Activated CD4-positive, CD25-positive, alpha-beta regulatory T cell treated with anti-CD3 and anti-CD28 coated beads, Interleukin-2, amount 50 U/mL, for 16 hours (primary cell): ENCODE measurements around the gene ENO2.
A peak's percentile ranks its signal among the peaks of the same experiment; 100 is the strongest.

ENCODE experiments used
- DNase-seq: peaks from one replicate; pipeline ENCODE4 v3.0.0-alpha.2; 2020; ENCODE audit warnings: low read depth, low spot score

The ENO2 gene

GRCh38 chr12:6932766-6933165 lies 18.4 kb downstream of the ENO2 start:
- no peak for DNase-seq

DNA sequence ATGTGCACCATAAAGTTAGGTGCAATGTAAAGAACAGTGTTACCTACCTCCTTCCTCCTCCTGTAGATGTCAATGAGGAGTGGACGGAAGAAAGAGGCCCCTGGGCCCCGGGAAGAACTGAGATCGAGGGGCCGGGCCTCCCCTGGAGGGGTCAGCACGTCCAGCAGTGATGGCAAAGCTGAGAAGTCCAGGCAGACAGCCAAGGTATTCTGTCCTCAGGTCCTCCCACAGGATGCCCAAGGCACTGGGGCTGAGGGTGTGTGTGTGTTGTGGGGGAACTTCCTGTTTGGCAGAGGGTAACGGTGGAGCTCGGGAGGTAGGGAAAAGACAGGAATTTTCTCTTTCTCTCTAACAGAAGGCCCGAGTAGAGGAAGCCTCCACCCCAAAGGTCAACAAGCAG lies 19.7 kb downstream of the ENO2 start:
- no peak for DNase-seq

DNA sequence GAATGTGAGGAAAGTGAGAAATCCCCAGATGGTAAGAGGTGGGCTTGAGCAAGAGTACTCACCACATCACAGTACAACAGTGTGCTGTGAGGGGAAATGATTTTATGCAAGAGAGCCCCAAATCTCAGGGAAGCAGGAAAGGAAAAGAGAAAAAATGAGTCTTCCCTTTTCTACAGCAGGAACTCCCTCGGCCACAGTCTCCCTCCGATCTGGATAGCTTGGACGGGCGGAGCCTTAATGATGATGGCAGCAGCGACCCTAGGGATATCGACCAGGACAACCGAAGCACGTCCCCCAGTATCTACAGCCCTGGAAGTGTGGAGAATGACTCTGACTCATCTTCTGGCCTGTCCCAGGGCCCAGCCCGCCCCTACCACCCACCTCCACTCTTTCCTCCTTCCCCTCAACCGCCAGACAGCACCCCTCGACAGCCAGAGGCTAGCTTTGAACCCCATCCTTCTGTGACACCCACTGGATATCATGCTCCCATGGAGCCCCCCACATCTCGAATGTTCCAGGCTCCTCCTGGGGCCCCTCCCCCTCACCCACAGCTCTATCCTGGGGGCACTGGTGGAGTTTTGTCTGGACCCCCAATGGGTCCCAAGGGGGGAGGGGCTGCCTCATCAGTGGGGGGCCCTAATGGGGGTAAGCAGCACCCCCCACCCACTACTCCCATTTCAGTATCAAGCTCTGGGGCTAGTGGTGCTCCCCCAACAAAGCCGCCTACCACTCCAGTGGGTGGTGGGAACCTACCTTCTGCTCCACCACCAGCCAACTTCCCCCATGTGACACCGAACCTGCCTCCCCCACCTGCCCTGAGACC lies 21.2 kb downstream of the ENO2 start:
- no peak for DNase-seq

DNA sequence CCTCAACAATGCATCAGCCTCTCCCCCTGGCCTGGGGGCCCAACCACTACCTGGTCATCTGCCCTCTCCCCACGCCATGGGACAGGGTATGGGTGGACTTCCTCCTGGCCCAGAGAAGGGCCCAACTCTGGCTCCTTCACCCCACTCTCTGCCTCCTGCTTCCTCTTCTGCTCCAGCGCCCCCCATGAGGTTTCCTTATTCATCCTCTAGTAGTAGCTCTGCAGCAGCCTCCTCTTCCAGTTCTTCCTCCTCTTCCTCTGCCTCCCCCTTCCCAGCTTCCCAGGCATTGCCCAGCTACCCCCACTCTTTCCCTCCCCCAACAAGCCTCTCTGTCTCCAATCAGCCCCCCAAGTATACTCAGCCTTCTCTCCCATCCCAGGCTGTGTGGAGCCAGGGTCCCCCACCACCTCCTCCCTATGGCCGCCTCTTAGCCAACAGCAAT lies 21.8 kb downstream of the ENO2 start:
- DNase-seq, result no peak

GRCh38 chr12:6936636-6937480 lies 22.5 kb downstream of the ENO2 start:
- no peak for DNase-seq

GRCh38 chr12:6937481-6938352 lies 23.3 kb downstream of the ENO2 start:
- peak; percentile 85 for DNase-seq

DNA sequence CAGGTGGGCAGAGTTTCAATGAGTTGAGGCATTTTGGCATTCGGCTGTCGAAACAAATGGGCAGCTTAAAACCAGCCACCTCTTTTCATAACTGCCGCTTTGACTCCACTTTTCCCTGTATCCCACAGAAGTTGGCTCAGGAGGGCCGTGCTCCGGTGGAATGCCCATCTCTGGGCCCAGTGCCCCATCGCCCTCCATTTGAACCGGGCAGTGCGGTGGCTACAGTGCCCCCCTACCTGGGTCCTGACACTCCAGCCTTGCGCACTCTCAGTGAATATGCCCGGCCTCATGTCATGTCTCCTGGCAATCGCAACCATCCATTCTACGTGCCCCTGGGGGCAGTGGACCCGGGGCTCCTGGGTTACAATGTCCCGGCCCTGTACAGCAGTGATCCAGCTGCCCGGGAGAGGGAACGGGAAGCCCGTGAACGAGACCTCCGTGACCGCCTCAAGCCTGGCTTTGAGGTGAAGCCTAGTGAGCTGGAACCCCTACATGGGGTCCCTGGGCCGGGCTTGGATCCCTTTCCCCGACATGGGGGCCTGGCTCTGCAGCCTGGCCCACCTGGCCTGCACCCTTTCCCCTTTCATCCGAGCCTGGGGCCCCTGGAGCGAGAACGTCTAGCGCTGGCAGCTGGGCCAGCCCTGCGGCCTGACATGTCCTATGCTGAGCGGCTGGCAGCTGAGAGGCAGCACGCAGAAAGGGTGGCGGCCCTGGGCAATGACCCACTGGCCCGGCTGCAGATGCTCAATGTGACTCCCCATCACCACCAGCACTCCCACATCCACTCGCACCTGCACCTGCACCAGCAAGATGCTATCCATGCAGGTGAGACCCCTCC lies 24.2 kb downstream of the ENO2 start:
- no peak for DNase-seq

- DNase-seq, result no peak
Measured at GRCh38 chr12:6939191-6939540, 24.8 kb downstream of the ENO2 start.

GRCh38 chr12:6941267-6941666 lies 26.9 kb downstream of the ENO2 start:
- no peak for DNase-seq

- no peak for DNase-seq
Measured at GRCh38 chr12:6941782-6942181, 27.4 kb downstream of the ENO2 start.

DNA sequence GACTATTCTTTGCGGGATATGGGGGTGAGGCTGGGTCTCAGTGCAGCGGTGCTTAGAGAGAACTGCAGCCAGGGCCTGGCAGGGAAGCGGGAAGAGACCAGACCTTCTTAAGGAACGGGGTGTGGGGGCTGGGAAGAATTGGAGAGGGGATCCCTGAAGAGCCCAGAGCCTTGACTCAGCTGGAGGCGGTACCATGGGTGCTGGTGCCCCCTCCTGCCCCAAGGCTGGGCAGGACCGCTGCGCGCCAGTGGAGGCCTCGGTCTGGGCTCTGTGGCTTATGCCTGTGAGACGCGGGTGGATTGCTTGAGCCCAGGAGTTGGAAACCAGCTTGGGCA lies 27.9 kb downstream of the ENO2 start:
- DNase-seq, result no peak

DNA sequence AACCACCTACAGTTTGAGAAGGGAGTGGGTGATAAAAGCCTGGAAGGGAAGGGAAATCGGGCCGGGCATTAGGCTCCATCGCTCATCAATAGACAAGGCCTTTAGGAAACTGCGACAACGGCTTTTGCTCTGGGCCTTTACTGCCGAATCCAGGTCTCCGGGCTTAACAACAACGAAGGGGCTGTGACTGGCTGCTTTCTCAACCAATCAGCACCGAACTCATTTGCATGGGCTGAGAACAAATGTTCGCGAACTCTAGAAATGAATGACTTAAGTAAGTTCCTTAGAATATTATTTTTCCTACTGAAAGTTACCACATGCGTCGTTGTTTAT lies 29.0 kb downstream of the ENO2 start:
- DNase-seq, result peak; percentile 73

DNA sequence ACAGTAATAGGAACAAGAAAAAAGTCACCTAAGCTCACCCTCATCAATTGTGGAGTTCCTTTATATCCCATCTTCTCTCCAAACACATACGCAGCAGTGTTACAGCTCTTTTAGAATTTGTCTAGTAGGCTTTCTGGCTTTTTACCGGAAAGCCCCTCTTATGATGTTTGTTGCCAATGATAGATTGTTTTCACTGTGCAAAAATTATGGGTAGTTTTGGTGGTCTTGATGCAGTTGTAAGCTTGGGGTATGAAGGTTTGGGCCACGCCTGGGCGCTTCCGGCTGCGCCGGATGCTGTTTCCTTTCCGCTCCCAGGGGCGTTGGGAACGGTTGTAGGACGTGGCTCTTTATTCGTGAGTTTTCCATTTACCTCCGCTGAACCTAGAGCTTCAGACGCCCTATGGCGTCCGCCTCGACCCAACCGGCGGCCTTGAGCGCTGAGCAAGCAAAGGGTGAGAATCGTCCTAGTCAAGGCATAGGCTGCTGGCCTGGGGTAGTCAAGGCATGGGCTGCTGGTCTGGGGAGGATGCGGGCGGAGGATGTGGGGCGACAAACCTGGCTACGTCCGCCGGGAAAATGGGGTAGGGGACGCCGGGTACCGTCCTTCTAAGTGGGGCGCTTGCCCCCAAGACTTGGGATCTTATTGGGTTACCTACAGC lies 29.5 kb downstream of the ENO2 start, which contains the start of the genes C12orf57 and RNU7-1:
TSS of gene C12orf57 (plus strand) at position 301 of the 659 bp plus-strand sequence. CDS start at position 401, 100 bp downstream.
TSS of gene RNU7-1 (plus strand) at position 95 of the 659 bp plus-strand sequence.
- DNase-seq, result peak; percentile 61

- peak; percentile 81 for DNase-seq
Measured at GRCh38 chr12:6944381-6945186, 30.2 kb downstream of the ENO2 start.

DNA sequence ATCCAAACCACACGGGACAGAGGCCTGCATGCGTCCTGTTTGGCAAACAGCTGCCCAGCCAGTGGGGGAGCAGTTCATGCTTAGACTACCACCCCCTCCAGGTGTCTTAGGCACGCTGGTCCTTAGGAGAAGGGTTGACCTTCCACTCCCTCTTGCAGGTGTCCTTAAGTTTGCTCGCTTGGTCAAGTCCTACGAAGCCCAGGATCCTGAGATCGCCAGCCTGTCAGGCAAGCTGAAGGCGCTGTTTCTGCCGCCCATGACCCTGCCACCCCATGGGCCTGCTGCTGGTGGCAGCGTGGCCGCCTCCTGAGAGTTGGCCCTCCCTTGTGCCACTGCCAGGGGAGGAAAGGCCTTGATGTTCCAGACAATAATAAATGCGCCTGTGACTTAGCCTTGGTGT lies 31.2 kb downstream of the ENO2 start:
- DNase-seq, result no peak

DNA sequence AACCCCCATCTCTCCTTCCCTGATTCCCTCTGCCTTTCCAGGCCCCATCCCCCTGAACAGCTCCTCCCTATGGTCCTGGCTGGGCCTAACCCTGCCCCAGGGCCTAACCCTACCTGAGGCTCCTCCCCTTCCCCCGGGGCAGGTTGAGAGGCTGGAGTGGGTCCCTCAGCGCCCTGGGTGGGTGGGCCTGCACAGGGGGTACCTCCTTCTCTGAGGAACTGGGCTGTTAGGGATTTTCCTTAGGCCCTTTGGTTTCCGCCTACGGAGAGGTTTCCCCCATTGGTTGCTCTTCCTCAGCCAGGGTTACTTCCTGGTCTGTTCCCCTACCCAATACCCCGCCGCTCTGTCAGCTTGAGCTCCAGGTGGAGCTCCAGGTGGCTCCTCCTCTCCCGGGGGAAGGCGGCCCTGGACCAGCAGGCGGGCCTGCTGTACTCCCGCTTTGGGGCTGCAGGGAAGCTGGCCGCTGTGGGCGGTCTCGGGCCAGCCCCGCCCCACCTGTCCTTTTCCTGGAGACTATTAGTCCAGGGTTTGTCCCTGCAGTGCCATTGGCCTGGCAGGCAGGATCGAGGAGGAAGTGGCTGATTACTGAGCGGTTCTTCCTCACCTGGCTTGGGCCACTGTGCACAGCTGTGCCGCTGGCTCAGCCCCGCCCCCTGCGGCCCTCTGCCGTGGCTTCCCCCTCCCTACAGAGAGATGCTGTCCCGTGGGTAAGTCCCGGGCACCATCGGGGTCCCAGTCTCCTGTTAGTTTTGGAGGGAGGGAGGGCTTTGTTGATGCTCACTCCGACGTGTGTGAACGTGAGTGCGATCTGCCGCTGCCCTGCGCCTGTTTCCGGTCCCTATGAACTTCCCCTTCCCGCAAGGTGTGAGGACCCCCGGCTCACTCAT lies 31.9 kb downstream of the ENO2 start:
- DNase-seq, result no peak

DNA sequence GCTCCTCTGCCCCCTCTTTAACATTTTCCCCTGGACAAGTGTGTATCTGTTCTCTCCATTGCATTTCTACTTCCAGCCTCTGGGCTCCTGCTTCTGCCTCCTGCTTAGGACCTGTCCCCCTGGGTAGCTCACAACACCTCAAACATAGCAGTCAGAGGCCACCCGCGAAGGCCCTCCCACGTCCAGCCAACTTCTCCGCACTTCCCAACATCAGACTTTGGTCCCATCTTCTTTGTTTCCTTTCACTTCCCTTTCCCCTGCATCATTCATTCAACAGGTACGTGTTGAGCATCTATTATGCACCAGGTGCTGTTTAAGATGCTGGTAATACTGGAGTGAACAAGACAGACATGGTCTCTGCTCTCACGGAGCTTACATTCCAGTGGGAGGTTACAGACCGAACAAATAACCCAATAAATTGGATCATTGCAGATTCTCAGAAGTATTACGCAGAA lies 32.6 kb downstream of the ENO2 start:
- no peak for DNase-seq

DNA sequence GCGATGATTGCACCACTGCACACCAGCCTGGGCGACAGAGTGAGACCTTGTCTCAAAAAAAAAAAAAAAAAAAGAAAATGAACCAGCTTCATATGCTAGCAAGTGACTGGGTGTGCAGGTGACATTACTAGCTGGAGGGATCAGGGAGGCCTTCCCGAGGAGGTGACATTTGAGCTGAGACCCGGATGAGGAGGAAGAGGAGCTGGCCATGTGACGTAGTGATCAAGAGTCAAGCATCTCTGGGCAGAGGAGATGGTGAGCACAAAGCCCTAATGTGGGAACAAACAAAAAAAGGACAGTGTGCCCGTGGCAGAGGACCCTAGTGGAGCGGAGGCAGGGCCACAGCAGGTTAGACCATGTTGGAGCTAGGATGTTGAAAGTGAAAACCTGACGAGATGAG lies 33.2 kb downstream of the ENO2 start:
- DNase-seq, result no peak
